ENCODE measurements around the gene NUBPL.
"Not testable (repeated sequence)": the region's sequence is repeated elsewhere in the genome, so short reads cannot be mapped to it uniquely, and the experiment has no call there.

NUBPL gene

GRCh38 chr14:31740688-31741087 is 179.5 kb downstream of the NUBPL start:
- no peak for DNase-seq (ENCODE audit: low read depth, low spot score)

GRCh38 chr14:31745741-31746140 is 184.5 kb downstream of the NUBPL start:
- peak; percentile 9 for DNase-seq (ENCODE audit: low read depth, low spot score)

- DNase-seq (ENCODE audit: low read depth, low spot score) = no peak
These were observed 185.1 kb downstream of the NUBPL start for GRCh38 chr14:31746326-31746725.

GRCh38 chr14:31749275-31749674 is 188.1 kb downstream of the NUBPL start:
- no peak for DNase-seq (ENCODE audit: low read depth, low spot score)

- not testable (repeated sequence) for DNase-seq (ENCODE audit: low read depth, low spot score)
These were observed 189.8 kb downstream of the NUBPL start for GRCh38 chr14:31751047-31751446.

GRCh38 chr14:31752867-31753661 is 191.9 kb downstream of the NUBPL start:
- no peak for DNase-seq (ENCODE audit: low read depth, low spot score)

GRCh38 chr14:31758941-31759340 is 197.7 kb downstream of the NUBPL start:
- no peak for DNase-seq (ENCODE audit: low read depth, low spot score)

- DNase-seq (ENCODE audit: low read depth, low spot score) = no peak
These were observed 199.1 kb downstream of the NUBPL start for GRCh38 chr14:31760277-31760676.

- DNase-seq (ENCODE audit: low read depth, low spot score) = no peak
These were observed 200.1 kb downstream of the NUBPL start for GRCh38 chr14:31761325-31761724.

GRCh38 chr14:31763041-31763440 is 201.8 kb downstream of the NUBPL start:
- no peak for DNase-seq (ENCODE audit: low read depth, low spot score)

- DNase-seq (ENCODE audit: low read depth, low spot score) = no peak
These were observed 205.2 kb downstream of the NUBPL start for GRCh38 chr14:31766315-31766892.

- no peak for DNase-seq (ENCODE audit: low read depth, low spot score)
These were observed 207.2 kb downstream of the NUBPL start for GRCh38 chr14:31768355-31768754.

- no peak for DNase-seq (ENCODE audit: low read depth, low spot score)
These were observed 209.1 kb downstream of the NUBPL start for GRCh38 chr14:31770271-31770670.

- DNase-seq (ENCODE audit: low read depth, low spot score) = no peak
These were observed 213.4 kb downstream of the NUBPL start for GRCh38 chr14:31774567-31774966.

GRCh38 chr14:31777312-31777711 is 216.1 kb downstream of the NUBPL start:
- DNase-seq (ENCODE audit: low read depth, low spot score) = no peak

GRCh38 chr14:31781578-31781977 is 220.4 kb downstream of the NUBPL start:
- no peak for DNase-seq (ENCODE audit: low read depth, low spot score)

- no peak for DNase-seq (ENCODE audit: low read depth, low spot score)
These were observed 224.4 kb downstream of the NUBPL start for GRCh38 chr14:31785574-31785973.

GRCh38 chr14:31787377-31787776 is 226.2 kb downstream of the NUBPL start:
- DNase-seq (ENCODE audit: low read depth, low spot score) = no peak

- no peak for DNase-seq (ENCODE audit: low read depth, low spot score)
These were observed 227.1 kb downstream of the NUBPL start for GRCh38 chr14:31788340-31788739.

- no peak for DNase-seq (ENCODE audit: low read depth, low spot score)
These were observed 231.5 kb downstream of the NUBPL start for GRCh38 chr14:31792726-31793125.

GRCh38 chr14:31797946-31798345 is 236.7 kb downstream of the NUBPL start:
- DNase-seq (ENCODE audit: low read depth, low spot score) = not testable (repeated sequence)

GRCh38 chr14:31802838-31803237 is 241.6 kb downstream of the NUBPL start:
- no peak for DNase-seq (ENCODE audit: low read depth, low spot score)

- no peak for DNase-seq (ENCODE audit: low read depth, low spot score)
These were observed 245.0 kb downstream of the NUBPL start for GRCh38 chr14:31806249-31806648.
